Duodenal mucosa (tissue), 2 donors: ENCODE results near the gene POFUT2.

ENCODE experiments used
- H3K27ac ChIP-seq: one replicate; pipeline ENCODE4 v1.7.0; 2013; ENCODE audit warnings: low read depth, low read length
- H3K27me3 ChIP-seq, 2 donors: one replicate each; pipeline ENCODE4 v1.7.0; 2013; ENCODE audit warnings: low read length in 2 of 2, control low read depth in 1 of 2; ENCODE audit not compliant: insufficient read depth in 2 of 2, control insufficient read depth in 1 of 2
- H3K36me3 ChIP-seq, 2 donors: one replicate each; pipeline ENCODE4 v1.7.0; 2013; ENCODE audit warnings: low read length in 2 of 2, control low read depth in 1 of 2; ENCODE audit not compliant: insufficient read depth in 2 of 2, control insufficient read depth in 1 of 2
- H3K4me1 ChIP-seq, 2 donors: one replicate each; pipeline ENCODE4 v1.7.0; 2013; ENCODE audit warnings: low read length in 2 of 2, control low read depth in 1 of 2; ENCODE audit not compliant: insufficient read depth in 2 of 2, control insufficient read depth in 1 of 2
- H3K4me3 ChIP-seq, 2 donors: one replicate each; pipeline ENCODE4 v1.7.0; 2013; ENCODE audit warnings: low read length in 2 of 2, low read depth in 1 of 2
- H3K9ac ChIP-seq, 2 donors: one replicate each; pipeline ENCODE4 v1.7.0; 2013; ENCODE audit warnings: low read length in 2 of 2, low read depth in 1 of 2
- H3K9me3 ChIP-seq, 2 donors: one replicate each; pipeline ENCODE4 v1.7.0; 2013; ENCODE audit warnings: low read length in 2 of 2, control low read depth in 1 of 2; ENCODE audit not compliant: control insufficient read depth in 1 of 2

The POFUT2 gene

GRCh38 chr21:45254460-45254930, 33.2 kb downstream of the POFUT2 start:
- peaks cover 23 to 31% of the 10 kb centered on the region in 2 donors for H3K27me3 ChIP-seq
- no peaks in the 10 kb centered on the region for H3K9me3 ChIP-seq
- no peak overlapping the region for H3K27ac ChIP-seq
- H3K9ac ChIP-seq = no peak overlapping the region
- H3K36me3 ChIP-seq = no peaks in the 10 kb centered on the region
- H3K4me3 ChIP-seq = no peak overlapping the region
- H3K4me1 ChIP-seq = peaks cover 0 to 4% of the 10 kb centered on the region in 2 donors

- peaks cover 24 to 30% of the 10 kb centered on the region in 2 donors for H3K27me3 ChIP-seq
- no peak overlapping the region for H3K4me3 ChIP-seq
- H3K9me3 ChIP-seq = no peaks in the 10 kb centered on the region
These were observed 33.8 kb downstream of the POFUT2 start for GRCh38 chr21:45253633-45254459.

GRCh38 chr21:45253180-45253579, 34.5 kb downstream of the POFUT2 start:
- no peak overlapping the region for H3K9ac ChIP-seq
- peaks cover 26 to 27% of the 10 kb centered on the region in 2 donors for H3K27me3 ChIP-seq
- H3K27ac ChIP-seq = no peak overlapping the region
- H3K4me1 ChIP-seq = peaks cover 0 to 4% of the 10 kb centered on the region in 2 donors
- no peaks in the 10 kb centered on the region for H3K36me3 ChIP-seq
- no peak overlapping the region for H3K4me3 ChIP-seq
- H3K9me3 ChIP-seq = no peaks in the 10 kb centered on the region

More at GRCh38 chr21:45253633-45254459, 33.8 kb downstream of the POFUT2 start:
- H3K36me3 ChIP-seq = no peaks in the 10 kb centered on the region
- H3K4me1 ChIP-seq = peaks cover 0 to 4% of the 10 kb centered on the region in 2 donors
- H3K27ac ChIP-seq = no peak overlapping the region
- no peak overlapping the region for H3K9ac ChIP-seq

- Histone ChIP-seq H3K4me3 (no peak overlapping the region), H3K4me1 (peaks cover 0 to under 1% of the 10 kb centered on the region in 2 donors), H3K9ac (no peak overlapping the region), H3K27me3 (peaks cover 20 to 21% of the 10 kb centered on the region in 2 donors), H3K27ac (no peak overlapping the region), H3K9me3 (no peaks in the 10 kb centered on the region), H3K36me3 (no peaks in the 10 kb centered on the region)
These were observed 35.2 kb downstream of the POFUT2 start for GRCh38 chr21:45252448-45252925.

GRCh38 chr21:45251635-45252447, 35.9 kb downstream of the POFUT2 start:
- Histone ChIP-seq H3K27me3 (peaks cover 14 to 17% of the 10 kb centered on the region in 2 donors), H3K27ac (no peak overlapping the region), H3K4me1 (no peaks in the 10 kb centered on the region), H3K9ac (no peak overlapping the region), H3K36me3 (no peaks in the 10 kb centered on the region), H3K9me3 (no peaks in the 10 kb centered on the region), H3K4me3 (no peak overlapping the region)

GRCh38 chr21:45250914-45251634, 36.6 kb downstream of the POFUT2 start:
- Histone ChIP-seq H3K9ac (no peak overlapping the region), H3K27ac (no peak overlapping the region), H3K36me3 (no peaks in the 10 kb centered on the region), H3K4me1 (no peaks in the 10 kb centered on the region), H3K9me3 (no peaks in the 10 kb centered on the region), H3K4me3 (no peak overlapping the region), H3K27me3 (peaks cover 8 to 15% of the 10 kb centered on the region in 2 donors)

- H3K36me3 ChIP-seq = no peaks in the 10 kb centered on the region
- H3K9ac ChIP-seq = no peak overlapping the region
- H3K4me1 ChIP-seq = no peaks in the 10 kb centered on the region
- H3K4me3 ChIP-seq = no peak overlapping the region
- H3K27me3 ChIP-seq = peaks cover 4 to 17% of the 10 kb centered on the region in 2 donors
- no peaks in the 10 kb centered on the region for H3K9me3 ChIP-seq
- no peak overlapping the region for H3K27ac ChIP-seq
These were observed 37.4 kb downstream of the POFUT2 start for GRCh38 chr21:45250272-45250671.

GRCh38 chr21:45249626-45250025, 38.1 kb downstream of the POFUT2 start:
- no peak overlapping the region for H3K27ac ChIP-seq

GRCh38 chr21:45248893-45249381, 38.8 kb downstream of the POFUT2 start:
- H3K27me3 ChIP-seq = peaks cover 4 to 11% of the 10 kb centered on the region in 2 donors
- no peaks in the 10 kb centered on the region for H3K36me3 ChIP-seq
- no peak overlapping the region for H3K9ac ChIP-seq
- no peak overlapping the region for H3K27ac ChIP-seq
- H3K4me3 ChIP-seq = peak overlapping the region in 1 of 2 donors; percentile 54
- H3K9me3 ChIP-seq = peaks cover 0 to under 1% of the 10 kb centered on the region in 2 donors
- H3K4me1 ChIP-seq = no peaks in the 10 kb centered on the region

More at GRCh38 chr21:45249626-45250025, 38.1 kb downstream of the POFUT2 start:
- Histone ChIP-seq H3K27me3 (peaks cover 4 to 16% of the 10 kb centered on the region in 2 donors), H3K36me3 (no peaks in the 10 kb centered on the region), H3K4me3 (no peak overlapping the region), H3K9me3 (no peaks in the 10 kb centered on the region), H3K4me1 (no peaks in the 10 kb centered on the region), H3K9ac (no peak overlapping the region)
